Measurements from ENCODE around the gene KCNMA1. TPM values are rescaled to one million over a fixed set of nuclear protein-coding genes. Genes with fewer than 3 reads are reported as not detected.
"Not testable (repeated sequence)": the region's sequence is repeated elsewhere in the genome, so short reads cannot be mapped to it uniquely, and the experiment has no call there.

The KCNMA1 gene
- polyA plus RNA-seq, 4 donors = 2.7 to 8.6 (median 7.7) TPM

DNA sequence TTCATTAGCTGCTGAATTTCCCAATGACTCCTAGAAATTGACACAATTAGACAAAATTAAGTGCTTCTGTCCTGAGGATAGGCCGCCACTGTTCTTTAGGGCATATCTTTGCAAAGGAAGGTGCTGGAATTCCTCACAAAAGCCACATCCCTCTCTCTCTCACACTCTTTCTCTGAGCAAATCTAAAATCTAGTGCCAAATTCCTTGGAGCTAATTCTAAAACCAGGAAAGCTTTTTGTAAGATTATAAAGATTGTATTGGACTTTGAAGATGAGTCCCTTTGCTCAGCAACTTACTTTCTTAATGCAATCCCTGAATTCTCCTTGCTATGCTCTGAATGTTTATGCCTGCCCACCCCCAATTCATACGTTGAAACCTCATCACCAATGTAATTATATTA lies 288.9 kb downstream of the KCNMA1 start:
- H3K4me1 ChIP-seq (ENCODE audit: control insufficient read depth in 3 of 3, insufficient read depth in 2 of 3, low read depth in 1 of 3, low read length in 2 of 3) = no peaks in the 10 kb centered on the region
- no peaks in the 10 kb centered on the region for H3K9me3 ChIP-seq (ENCODE audit: control insufficient read depth in 2 of 2, insufficient read depth in 1 of 2, low read depth in 1 of 2, low read length in 1 of 2)
- FAIRE-seq (no peak), DNase-seq (no peak)
- H3K4me3 ChIP-seq (ENCODE audit: low read depth in 1 of 3, low read length in 3 of 3) = no peak overlapping the region
- WGBS, 3 donors = 79 to 92% (median 82%) methylated on average over 2 of the region's 2 CpGs
- H3K27ac ChIP-seq (ENCODE audit: low read depth in 1 of 3, low read length in 2 of 3) = no peak overlapping the region
- no peaks in the 10 kb centered on the region for H3K27me3 ChIP-seq (ENCODE audit: control insufficient read depth in 3 of 3, insufficient read depth in 3 of 3, low read length in 3 of 3)
- H3K36me3 ChIP-seq (ENCODE audit: control insufficient read depth in 3 of 3, insufficient read depth in 2 of 3, low read depth in 1 of 3, low read length in 3 of 3) = no peaks in the 10 kb centered on the region

- no peaks in the 10 kb centered on the region for H3K4me1 ChIP-seq (ENCODE audit: control insufficient read depth in 3 of 3, insufficient read depth in 2 of 3, low read depth in 1 of 3, low read length in 2 of 3)
Observed at GRCh38 chr10:77348082-77348481, 289.5 kb downstream of the KCNMA1 start.

DNA sequence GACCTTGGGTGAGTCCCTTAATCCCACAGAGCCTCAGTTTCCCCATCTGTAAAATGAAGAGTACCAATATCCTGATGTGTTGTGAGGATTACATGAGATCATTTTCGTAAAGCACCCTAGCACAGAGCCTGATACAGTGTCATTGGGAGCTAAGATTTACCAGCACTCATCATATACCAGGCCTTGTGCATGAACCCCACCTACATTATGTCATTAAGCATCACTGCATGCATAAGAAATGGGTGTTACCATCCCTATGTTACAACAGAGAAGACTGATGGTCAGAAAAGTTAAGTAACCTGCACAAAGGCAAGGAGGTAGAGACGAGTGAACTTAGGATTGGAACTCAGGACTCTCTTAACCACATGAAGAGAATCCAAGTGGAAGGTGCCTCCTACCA lies 290.6 kb downstream of the KCNMA1 start:
- WGBS, 3 donors = 30 to 48% (median 40%) methylated on average over 2 of the region's 2 CpGs
- FAIRE-seq (no peak), DNase-seq (no peak)
- Histone ChIP-seq H3K9me3 (ENCODE audit: control insufficient read depth in 2 of 2, insufficient read depth in 1 of 2, low read depth in 1 of 2, low read length in 1 of 2) (no peaks in the 10 kb centered on the region), H3K4me3 (ENCODE audit: low read depth in 1 of 3, low read length in 3 of 3) (no peak overlapping the region), H3K36me3 (ENCODE audit: control insufficient read depth in 3 of 3, insufficient read depth in 2 of 3, low read depth in 1 of 3, low read length in 3 of 3) (no peaks in the 10 kb centered on the region), H3K27ac (ENCODE audit: low read depth in 1 of 3, low read length in 2 of 3) (no peak overlapping the region), H3K27me3 (ENCODE audit: control insufficient read depth in 3 of 3, insufficient read depth in 3 of 3, low read length in 3 of 3) (no peaks in the 10 kb centered on the region), H3K4me1 (ENCODE audit: control insufficient read depth in 3 of 3, insufficient read depth in 2 of 3, low read depth in 1 of 3, low read length in 2 of 3) (no peaks in the 10 kb centered on the region)

More at GRCh38 chr10:77348082-77348481, 289.5 kb downstream of the KCNMA1 start:
- Histone ChIP-seq H3K36me3 (ENCODE audit: control insufficient read depth in 3 of 3, insufficient read depth in 2 of 3, low read depth in 1 of 3, low read length in 3 of 3) (no peaks in the 10 kb centered on the region), H3K4me3 (ENCODE audit: low read depth in 1 of 3, low read length in 3 of 3) (no peak overlapping the region), H3K27me3 (ENCODE audit: control insufficient read depth in 3 of 3, insufficient read depth in 3 of 3, low read length in 3 of 3) (no peaks in the 10 kb centered on the region), H3K27ac (ENCODE audit: low read depth in 1 of 3, low read length in 2 of 3) (no peak overlapping the region), H3K9me3 (ENCODE audit: control insufficient read depth in 2 of 2, insufficient read depth in 1 of 2, low read depth in 1 of 2, low read length in 1 of 2) (no peaks in the 10 kb centered on the region)
- FAIRE-seq (no peak), DNase-seq (no peak)
- WGBS, 3 donors = 82 to 84% (median 84%) methylated on average over 6 of the region's 6 CpGs

GRCh38 chr10:77341055-77341454 lies 296.6 kb downstream of the KCNMA1 start:
- 54 to 64% (median 60%) methylated on average over 3 of the region's 3 CpGs for WGBS, 3 donors
- no peak for FAIRE-seq
- no peaks in the 10 kb centered on the region for H3K27me3 ChIP-seq (ENCODE audit: control insufficient read depth in 3 of 3, insufficient read depth in 3 of 3, low read length in 3 of 3)
- no peak overlapping the region for H3K27ac ChIP-seq (ENCODE audit: low read depth in 1 of 3, low read length in 2 of 3)
- no peak overlapping the region for H3K4me3 ChIP-seq (ENCODE audit: low read depth in 1 of 3, low read length in 3 of 3)
- peaks cover 0 to 5% of the 10 kb centered on the region in 2 donors for H3K9me3 ChIP-seq (ENCODE audit: control insufficient read depth in 2 of 2, insufficient read depth in 1 of 2, low read depth in 1 of 2, low read length in 1 of 2)
- no peak for DNase-seq
- no peaks in the 10 kb centered on the region for H3K36me3 ChIP-seq (ENCODE audit: control insufficient read depth in 3 of 3, insufficient read depth in 2 of 3, low read depth in 1 of 3, low read length in 3 of 3)
- H3K4me1 ChIP-seq (ENCODE audit: control insufficient read depth in 3 of 3, insufficient read depth in 2 of 3, low read depth in 1 of 3, low read length in 2 of 3) = no peaks in the 10 kb centered on the region

GRCh38 chr10:77339872-77340271 lies 297.7 kb downstream of the KCNMA1 start:
- not testable (repeated sequence) for DNase-seq; FAIRE-seq; H3K4me1 ChIP-seq (ENCODE audit: control insufficient read depth in 3 of 3, insufficient read depth in 2 of 3, low read depth in 1 of 3, low read length in 2 of 3); H3K4me3 ChIP-seq (ENCODE audit: low read depth in 1 of 3, low read length in 3 of 3); H3K27me3 ChIP-seq (ENCODE audit: control insufficient read depth in 3 of 3, insufficient read depth in 3 of 3, low read length in 3 of 3); H3K36me3 ChIP-seq (ENCODE audit: control insufficient read depth in 3 of 3, insufficient read depth in 2 of 3, low read depth in 1 of 3, low read length in 3 of 3); H3K27ac ChIP-seq (ENCODE audit: low read depth in 1 of 3, low read length in 2 of 3); H3K9me3 ChIP-seq (ENCODE audit: control insufficient read depth in 2 of 2, insufficient read depth in 1 of 2, low read depth in 1 of 2, low read length in 1 of 2)

DNA sequence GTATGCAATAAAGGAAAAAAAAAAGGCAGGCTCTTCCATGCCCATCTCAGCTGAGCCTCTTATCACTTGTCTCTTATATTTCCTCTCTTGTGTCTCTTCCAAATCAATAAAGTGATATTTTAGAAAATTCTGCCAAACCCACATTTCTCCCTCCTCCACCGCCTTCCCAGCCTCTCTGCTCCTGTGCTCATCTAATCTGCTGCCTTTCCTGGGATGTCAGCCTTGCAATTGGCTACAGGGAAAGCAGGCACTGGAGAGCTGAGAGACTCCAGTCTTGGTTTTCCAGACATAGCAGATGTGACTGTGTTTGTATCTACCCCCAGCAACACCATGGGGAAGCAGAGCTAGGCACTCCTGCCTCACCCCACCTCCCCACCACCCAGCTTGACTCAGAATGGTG lies 298.4 kb downstream of the KCNMA1 start:
- WGBS, 3 donors = 63 to 74% (median 72%) methylated on average over 1 of the region's 1 CpG
- DNase-seq = no peak
- Histone ChIP-seq H3K27ac (ENCODE audit: low read depth in 1 of 3, low read length in 2 of 3) (no peak overlapping the region), H3K36me3 (ENCODE audit: control insufficient read depth in 3 of 3, insufficient read depth in 2 of 3, low read depth in 1 of 3, low read length in 3 of 3) (no peaks in the 10 kb centered on the region), H3K27me3 (ENCODE audit: control insufficient read depth in 3 of 3, insufficient read depth in 3 of 3, low read length in 3 of 3) (no peaks in the 10 kb centered on the region), H3K4me3 (ENCODE audit: low read depth in 1 of 3, low read length in 3 of 3) (no peak overlapping the region), H3K9me3 (ENCODE audit: control insufficient read depth in 2 of 2, insufficient read depth in 1 of 2, low read depth in 1 of 2, low read length in 1 of 2) (peaks cover 0 to 5% of the 10 kb centered on the region in 2 donors), H3K4me1 (ENCODE audit: control insufficient read depth in 3 of 3, insufficient read depth in 2 of 3, low read depth in 1 of 3, low read length in 2 of 3) (no peaks in the 10 kb centered on the region)
- FAIRE-seq = no peak

DNA sequence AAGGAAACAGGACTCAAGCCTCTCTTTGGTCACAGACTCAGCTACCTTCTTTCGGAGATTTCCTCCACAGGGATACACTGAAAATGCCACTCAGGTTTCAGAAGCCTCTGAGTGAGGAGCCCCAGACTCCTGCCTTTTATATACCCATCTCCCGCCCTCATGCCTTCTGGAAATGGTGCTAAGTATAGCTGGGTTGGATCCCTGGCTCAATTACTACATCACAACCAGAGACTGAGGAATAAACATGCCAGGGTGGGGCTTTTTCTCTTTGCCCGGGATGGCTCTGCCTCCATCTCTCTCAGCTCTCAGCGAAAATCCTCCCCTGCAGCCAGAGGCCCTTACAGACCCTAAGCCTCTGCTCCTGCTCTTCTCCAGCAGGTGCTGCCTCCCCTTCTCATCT lies 299.5 kb downstream of the KCNMA1 start:
- peaks cover 0 to 8% (median 0%) of the 10 kb centered on the region in 3 donors for H3K4me1 ChIP-seq (ENCODE audit: control insufficient read depth in 3 of 3, insufficient read depth in 2 of 3, low read depth in 1 of 3, low read length in 2 of 3)
- no peaks in the 10 kb centered on the region for H3K36me3 ChIP-seq (ENCODE audit: control insufficient read depth in 3 of 3, insufficient read depth in 2 of 3, low read depth in 1 of 3, low read length in 3 of 3)
- H3K27me3 ChIP-seq (ENCODE audit: control insufficient read depth in 3 of 3, insufficient read depth in 3 of 3, low read length in 3 of 3) = no peaks in the 10 kb centered on the region
- FAIRE-seq (no peak), DNase-seq (no peak)
- 81 to 94% (median 85%) methylated on average over 3 to 4 of the region's 4 CpGs for WGBS, 3 donors
- H3K27ac ChIP-seq (ENCODE audit: low read depth in 1 of 3, low read length in 2 of 3) = no peak overlapping the region
- H3K4me3 ChIP-seq (ENCODE audit: low read depth in 1 of 3, low read length in 3 of 3) = no peak overlapping the region
- peaks cover 0 to 5% of the 10 kb centered on the region in 2 donors for H3K9me3 ChIP-seq (ENCODE audit: control insufficient read depth in 2 of 2, insufficient read depth in 1 of 2, low read depth in 1 of 2, low read length in 1 of 2)

DNA sequence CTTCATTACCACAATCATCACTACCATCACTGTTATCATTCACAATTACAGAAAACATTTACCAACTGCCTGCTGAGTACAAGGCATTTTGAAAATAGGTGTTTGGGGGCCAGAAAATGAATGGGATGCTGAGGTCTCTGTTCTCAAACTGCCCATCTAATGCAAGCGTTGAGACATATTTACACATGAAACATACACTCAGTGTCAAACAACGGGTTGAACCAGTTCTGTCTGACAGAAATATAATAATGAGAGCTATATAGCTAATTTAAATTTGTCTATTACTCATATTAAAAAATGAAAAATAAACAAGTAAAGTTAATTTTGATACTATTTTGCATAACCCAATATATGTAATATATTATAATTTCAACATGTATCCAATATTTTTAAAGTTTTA lies 303.1 kb downstream of the KCNMA1 start:
- peaks cover 0 to 8% (median 0%) of the 10 kb centered on the region in 3 donors for H3K4me1 ChIP-seq (ENCODE audit: control insufficient read depth in 3 of 3, insufficient read depth in 2 of 3, low read depth in 1 of 3, low read length in 2 of 3)
- FAIRE-seq (no peak), DNase-seq (no peak)
- 36 to 57% (median 38%) methylated on average over 2 of the region's 2 CpGs for WGBS, 3 donors
- no peak overlapping the region for H3K27ac ChIP-seq (ENCODE audit: low read depth in 1 of 3, low read length in 2 of 3)
- H3K36me3 ChIP-seq (ENCODE audit: control insufficient read depth in 3 of 3, insufficient read depth in 2 of 3, low read depth in 1 of 3, low read length in 3 of 3) = no peaks in the 10 kb centered on the region
- peaks cover 0 to 2% of the 10 kb centered on the region in 2 donors for H3K9me3 ChIP-seq (ENCODE audit: control insufficient read depth in 2 of 2, insufficient read depth in 1 of 2, low read depth in 1 of 2, low read length in 1 of 2)
- H3K27me3 ChIP-seq (ENCODE audit: control insufficient read depth in 3 of 3, insufficient read depth in 3 of 3, low read length in 3 of 3) = no peaks in the 10 kb centered on the region
- no peak overlapping the region for H3K4me3 ChIP-seq (ENCODE audit: low read depth in 1 of 3, low read length in 3 of 3)

- no peaks in the 10 kb centered on the region for H3K27me3 ChIP-seq (ENCODE audit: control insufficient read depth in 3 of 3, insufficient read depth in 3 of 3, low read length in 3 of 3)
- H3K4me3 ChIP-seq (ENCODE audit: low read depth in 1 of 3, low read length in 3 of 3) = no peak overlapping the region
- DNase-seq (peak; percentile 28 to 77), FAIRE-seq (no peak)
- no peaks in the 10 kb centered on the region for H3K9me3 ChIP-seq (ENCODE audit: control insufficient read depth in 2 of 2, insufficient read depth in 1 of 2, low read depth in 1 of 2, low read length in 1 of 2)
- H3K36me3 ChIP-seq (ENCODE audit: control insufficient read depth in 3 of 3, insufficient read depth in 2 of 3, low read depth in 1 of 3, low read length in 3 of 3) = no peaks in the 10 kb centered on the region
- 15 to 46% (median 35%) methylated on average over 8 of the region's 8 CpGs for WGBS, 3 donors
- no peak overlapping the region for H3K27ac ChIP-seq (ENCODE audit: low read depth in 1 of 3, low read length in 2 of 3)
- H3K4me1 ChIP-seq (ENCODE audit: control insufficient read depth in 3 of 3, insufficient read depth in 2 of 3, low read depth in 1 of 3, low read length in 2 of 3) = peaks cover 0 to 8% (median 0%) of the 10 kb centered on the region in 3 donors
Observed at GRCh38 chr10:77333610-77334340, 303.8 kb downstream of the KCNMA1 start.

Measured in small intestine (tissue), 7 donors.